ENCODE results near the gene ELMO1.

The ELMO1 gene

DNA sequence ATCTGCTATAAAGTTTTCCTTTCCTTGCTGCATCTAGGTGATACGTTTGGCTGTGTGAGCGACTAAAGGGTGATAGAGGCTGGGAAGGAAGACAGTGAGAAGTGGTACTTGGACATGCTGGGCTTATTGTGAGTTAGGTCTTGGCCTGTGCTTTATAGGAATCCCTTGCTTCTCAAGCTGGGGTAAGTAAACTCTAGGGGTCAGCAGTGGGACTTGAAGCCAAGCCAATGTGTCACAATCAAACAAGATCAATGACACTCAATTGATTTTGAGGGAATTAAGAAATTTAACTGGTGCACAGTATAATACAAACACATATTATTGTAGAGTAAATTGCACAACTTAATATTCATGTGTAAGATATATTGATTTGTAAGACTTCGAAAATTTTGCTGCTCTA, 568.6 kb downstream of the ELMO1 start:
- Histone ChIP-seq H3K4me2 (ENCODE audit: low read length) (no peak overlapping the region), H3K4me3 (ENCODE audit: low read depth, low read length) (no peak overlapping the region), H3K9ac (no peak overlapping the region), H3K27me3 (ENCODE audit: control insufficient read depth, insufficient read depth, low read length) (no peaks in the 10 kb centered on the region), H3K9me3 (ENCODE audit: control insufficient read depth, low read length) (no peaks in the 10 kb centered on the region), H3K27ac (no peak overlapping the region), H3K36me3 (ENCODE audit: control insufficient read depth, insufficient read depth, low read length) (no peaks in the 10 kb centered on the region), H3K4me1 (no peaks in the 10 kb centered on the region), H2AFZ (no peak overlapping the region), H3K79me2 (no peaks in the 10 kb centered on the region)
- TF ChIP-seq, protein P1, sequence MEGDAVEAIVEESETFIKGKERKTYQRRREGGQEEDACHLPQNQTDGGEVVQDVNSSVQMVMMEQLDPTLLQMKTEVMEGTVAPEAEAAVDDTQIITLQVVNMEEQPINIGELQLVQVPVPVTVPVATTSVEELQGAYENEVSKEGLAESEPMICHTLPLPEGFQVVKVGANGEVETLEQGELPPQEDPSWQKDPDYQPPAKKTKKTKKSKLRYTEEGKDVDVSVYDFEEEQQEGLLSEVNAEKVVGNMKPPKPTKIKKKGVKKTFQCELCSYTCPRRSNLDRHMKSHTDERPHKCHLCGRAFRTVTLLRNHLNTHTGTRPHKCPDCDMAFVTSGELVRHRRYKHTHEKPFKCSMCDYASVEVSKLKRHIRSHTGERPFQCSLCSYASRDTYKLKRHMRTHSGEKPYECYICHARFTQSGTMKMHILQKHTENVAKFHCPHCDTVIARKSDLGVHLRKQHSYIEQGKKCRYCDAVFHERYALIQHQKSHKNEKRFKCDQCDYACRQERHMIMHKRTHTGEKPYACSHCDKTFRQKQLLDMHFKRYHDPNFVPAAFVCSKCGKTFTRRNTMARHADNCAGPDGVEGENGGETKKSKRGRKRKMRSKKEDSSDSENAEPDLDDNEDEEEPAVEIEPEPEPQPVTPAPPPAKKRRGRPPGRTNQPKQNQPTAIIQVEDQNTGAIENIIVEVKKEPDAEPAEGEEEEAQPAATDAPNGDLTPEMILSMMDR (IDR thresholded peaks at IDR 0.05) = no peak

DNA sequence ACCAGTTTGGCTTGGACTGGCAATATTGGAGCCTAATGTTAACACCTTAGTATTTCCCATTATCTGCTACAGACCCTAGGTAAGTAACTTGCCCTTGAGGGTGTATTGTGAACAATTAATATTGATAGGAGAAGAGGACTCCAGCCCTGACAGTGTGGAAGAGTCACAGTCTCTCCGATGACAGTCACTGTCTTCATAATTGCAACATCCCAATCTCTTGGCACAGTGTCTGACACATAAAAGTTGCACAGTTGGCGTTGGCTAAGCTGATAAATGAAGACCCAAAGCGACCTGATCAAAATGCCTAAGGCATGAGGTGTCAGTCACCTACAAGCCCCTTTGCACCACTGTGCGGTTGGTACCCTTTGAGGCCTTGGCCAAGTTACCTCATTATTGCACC, 569.6 kb downstream of the ELMO1 start:
- no peaks in the 10 kb centered on the region for H3K9me3 ChIP-seq (ENCODE audit: control insufficient read depth, low read length)
- no peaks in the 10 kb centered on the region for H3K27me3 ChIP-seq (ENCODE audit: control insufficient read depth, insufficient read depth, low read length)
- H3K4me3 ChIP-seq (ENCODE audit: low read depth, low read length) = no peak overlapping the region
- H3K27ac ChIP-seq = no peak overlapping the region
- no peaks in the 10 kb centered on the region for H3K4me1 ChIP-seq
- H3K36me3 ChIP-seq (ENCODE audit: control insufficient read depth, insufficient read depth, low read length) = no peaks in the 10 kb centered on the region
- H3K4me2 ChIP-seq (ENCODE audit: low read length) = no peak overlapping the region
- TF ChIP-seq, protein P1 (IDR thresholded peaks at IDR 0.05) = no peak
- no peaks in the 10 kb centered on the region for H3K79me2 ChIP-seq
- no peak overlapping the region for H3K9ac ChIP-seq
- no peak overlapping the region for H2AFZ ChIP-seq

DNA sequence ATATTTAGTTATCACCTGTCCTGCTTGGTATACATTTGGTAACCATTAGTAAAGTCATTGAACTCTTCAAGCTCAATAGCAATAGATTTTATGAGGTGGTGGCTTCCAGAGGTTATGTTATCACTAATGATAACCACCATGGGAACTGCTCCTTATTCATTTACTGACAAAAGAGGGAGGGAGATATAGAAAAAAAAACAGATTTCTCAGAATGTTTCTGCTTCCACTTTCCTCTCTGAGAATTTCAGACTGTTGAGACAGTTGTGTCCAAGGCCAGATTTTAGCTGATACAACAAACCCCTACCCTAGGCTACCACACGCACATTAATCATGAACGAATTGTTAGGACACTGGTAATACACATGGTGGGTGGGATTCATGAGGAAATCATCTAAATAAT, 570.4 kb downstream of the ELMO1 start:
- no peak overlapping the region for H3K4me3 ChIP-seq (ENCODE audit: low read depth, low read length)
- no peaks in the 10 kb centered on the region for H3K79me2 ChIP-seq
- no peaks in the 10 kb centered on the region for H3K27me3 ChIP-seq (ENCODE audit: control insufficient read depth, insufficient read depth, low read length)
- no peak overlapping the region for H3K9ac ChIP-seq
- H3K36me3 ChIP-seq (ENCODE audit: control insufficient read depth, insufficient read depth, low read length) = no peaks in the 10 kb centered on the region
- no peak overlapping the region for H3K27ac ChIP-seq
- no peak overlapping the region for H2AFZ ChIP-seq
- TF ChIP-seq, protein P1 (IDR thresholded peaks at IDR 0.05) = no peak
- H3K9me3 ChIP-seq (ENCODE audit: control insufficient read depth, low read length) = no peaks in the 10 kb centered on the region
- no peaks in the 10 kb centered on the region for H3K4me1 ChIP-seq
- no peak overlapping the region for H3K4me2 ChIP-seq (ENCODE audit: low read length)

GRCh38 chr7:36875794-36876193, 572.9 kb downstream of the ELMO1 start:
- Histone ChIP-seq H3K9ac (no peak overlapping the region), H3K36me3 (ENCODE audit: control insufficient read depth, insufficient read depth, low read length) (no peaks in the 10 kb centered on the region), H3K27ac (no peak overlapping the region), H2AFZ (no peak overlapping the region), H3K4me2 (ENCODE audit: low read length) (no peak overlapping the region), H3K4me3 (ENCODE audit: low read depth, low read length) (no peak overlapping the region), H3K79me2 (no peaks in the 10 kb centered on the region), H3K27me3 (ENCODE audit: control insufficient read depth, insufficient read depth, low read length) (no peaks in the 10 kb centered on the region), H3K4me1 (no peaks in the 10 kb centered on the region), H3K9me3 (ENCODE audit: control insufficient read depth, low read length) (no peaks in the 10 kb centered on the region)
- TF ChIP-seq, protein P1 (IDR thresholded peaks at IDR 0.05) = no peak

DNA sequence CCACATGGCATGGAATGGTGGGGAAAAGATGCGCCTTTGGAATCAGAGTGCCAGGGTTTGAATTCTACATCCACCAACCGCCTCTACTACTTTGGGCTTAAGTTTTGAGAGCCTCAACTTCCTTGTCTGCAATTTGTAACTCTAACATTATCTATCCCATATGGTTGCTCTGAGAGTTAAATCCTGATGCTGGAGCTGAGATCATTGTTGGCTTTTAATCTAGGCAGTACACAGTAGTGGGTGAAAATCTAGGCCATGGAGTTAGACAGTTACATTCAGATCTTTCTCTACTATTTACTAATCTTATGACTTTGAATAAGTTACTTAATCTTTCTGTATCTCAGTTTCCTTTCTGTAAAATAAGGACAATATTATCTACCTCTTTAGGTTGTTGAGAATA, 574.6 kb downstream of the ELMO1 start:
- no peak overlapping the region for H3K4me3 ChIP-seq (ENCODE audit: low read depth, low read length)
- H3K4me1 ChIP-seq = no peaks in the 10 kb centered on the region
- TF ChIP-seq, protein P1 (IDR thresholded peaks at IDR 0.05) = no peak
- no peaks in the 10 kb centered on the region for H3K36me3 ChIP-seq (ENCODE audit: control insufficient read depth, insufficient read depth, low read length)
- no peak overlapping the region for H3K27ac ChIP-seq
- no peaks in the 10 kb centered on the region for H3K79me2 ChIP-seq
- H3K4me2 ChIP-seq (ENCODE audit: low read length) = no peak overlapping the region
- no peak overlapping the region for H2AFZ ChIP-seq
- no peaks in the 10 kb centered on the region for H3K27me3 ChIP-seq (ENCODE audit: control insufficient read depth, insufficient read depth, low read length)
- no peaks in the 10 kb centered on the region for H3K9me3 ChIP-seq (ENCODE audit: control insufficient read depth, low read length)
- no peak overlapping the region for H3K9ac ChIP-seq
